Measurements from ENCODE around the gene PDE7B. TPM values are rescaled to one million over a fixed set of nuclear protein-coding genes. Genes with fewer than 3 reads are reported as not detected.

PDE7B gene
- total and polyA plus RNA-seq, 9 of the 15 experiments (the other 6 are each of a cell fraction or from before 2014, with no cell fraction given) = 0.01 TPM; not detected in 8

GRCh38 chr6:135883045-135883444, 31.5 kb downstream of the PDE7B start:
- no peak overlapping the region for H3K9ac ChIP-seq (ENCODE audit: insufficient read depth in 1 of 2, low read depth in 2 of 2, low read length in 2 of 2)
- no TSS peak for BruUV-seq (replicated peaks)
- H2AFZ ChIP-seq (ENCODE audit: low read depth, low read length) = no peak overlapping the region
- intact Hi-C loops (cut with micrococcal nuclease) (no loop called here), in situ Hi-C loops (cut with MboI) (no loop called here)
- ChIA-PET POLR2A (no interaction called here), CTCF (ENCODE audit: low intra/inter-chr PET ratio) (interaction anchor here (0.7 kb wide), 1 partner anchor 1736 kb away, joined by 3 read pairs; no protein-coding TSS in a partner anchor)
- no peaks in the 10 kb centered on the region; a peak in 1 of 5 replicates for H3K27me3 ChIP-seq (ENCODE audit: control insufficient read depth in 2 of 2, insufficient read depth in 2 of 2, low read length in 2 of 2)
- no peak for DNase-seq (ENCODE audit: extremely low read depth in 1 of 4, low spot score in 3 of 4)
- H3K4me1 ChIP-seq (replicated peaks in 1 of 2; ENCODE audit: control insufficient read depth in 2 of 2, insufficient read depth in 2 of 2, low read length in 2 of 2) = no peaks in the 10 kb centered on the region
- H4K20me1 ChIP-seq (replicated peaks; ENCODE audit: control insufficient read depth, insufficient read depth, low read length) = no peaks in the 10 kb centered on the region
- no peak for FAIRE-seq
- H3K9me1 ChIP-seq (ENCODE audit: control insufficient read depth, insufficient read depth, low read length) = no peaks in the 10 kb centered on the region
- H3K9me3 ChIP-seq (replicated peaks; ENCODE audit: control insufficient read depth, insufficient read depth, low read depth, low read length) = no peaks in the 10 kb centered on the region
- 3% methylated on average over 2 of the region's 2 CpGs for WGBS (ENCODE audit: insufficient coverage, low coverage, missing lambda C conversion rate)
- no peaks in the 10 kb centered on the region for H3K36me3 ChIP-seq (ENCODE audit: control insufficient read depth, insufficient read depth, low read length)
- no peaks in the 10 kb centered on the region for H3K79me2 ChIP-seq (ENCODE audit: control insufficient read depth, insufficient read depth, low read length)
- TF ChIP-seq PCBP2 (IDR thresholded peaks at IDR 0.05; ENCODE audit: low read depth, low read length, poor library complexity, severe bottlenecking) = no peak
- TF ChIP-seq RNF2 (IDR thresholded peaks at IDR 0.05) = no peak
- TF ChIP-seq NR4A1 (CRISPR knock-in tag; IDR thresholded peaks at IDR 0.05) = no peak
- no peak for TF ChIP-seq NR4A1 (tag; IDR thresholded peaks at IDR 0.05)
- no peak for TF ChIP-seq MCM7 (IDR thresholded peaks at IDR 0.05)
- TF ChIP-seq CHD2 (IDR thresholded peaks at IDR 0.05; ENCODE audit: low read depth, low read length) = no peak
- no peak for TF ChIP-seq SMAD1 (IDR thresholded peaks at IDR 0.05; ENCODE audit: low read depth, low read length, partially characterized antibody)
- TF ChIP-seq MTA2 (IDR thresholded peaks at IDR 0.05; ENCODE audit: low read depth) = no peak
- TF ChIP-seq ZNF316 (IDR thresholded peaks at IDR 0.05) = no peak
- TF ChIP-seq, protein P1, sequence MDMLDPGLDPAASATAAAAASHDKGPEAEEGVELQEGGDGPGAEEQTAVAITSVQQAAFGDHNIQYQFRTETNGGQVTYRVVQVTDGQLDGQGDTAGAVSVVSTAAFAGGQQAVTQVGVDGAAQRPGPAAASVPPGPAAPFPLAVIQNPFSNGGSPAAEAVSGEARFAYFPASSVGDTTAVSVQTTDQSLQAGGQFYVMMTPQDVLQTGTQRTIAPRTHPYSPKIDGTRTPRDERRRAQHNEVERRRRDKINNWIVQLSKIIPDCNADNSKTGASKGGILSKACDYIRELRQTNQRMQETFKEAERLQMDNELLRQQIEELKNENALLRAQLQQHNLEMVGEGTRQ (CRISPR knock-in tag; IDR thresholded peaks at IDR 0.05) = no peak
- TF ChIP-seq, protein P2, sequence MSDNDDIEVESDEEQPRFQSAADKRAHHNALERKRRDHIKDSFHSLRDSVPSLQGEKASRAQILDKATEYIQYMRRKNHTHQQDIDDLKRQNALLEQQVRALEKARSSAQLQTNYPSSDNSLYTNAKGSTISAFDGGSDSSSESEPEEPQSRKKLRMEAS (CRISPR knock-in tag; IDR thresholded peaks at IDR 0.05) = no peak
- no peak for TF ChIP-seq RB1 (IDR thresholded peaks at IDR 0.05; ENCODE audit: low read depth)
- TF ChIP-seq KLF16 (IDR thresholded peaks at IDR 0.05) = no peak
- no peak for TF ChIP-seq EGR1 (conservative IDR thresholded peaks at IDR 0.05)
- TF ChIP-seq E2F6 (IDR thresholded peaks at IDR 0.05; ENCODE audit: borderline replicate concordance in 1 of 2, extremely low read depth in 1 of 2, insufficient read depth in 1 of 2, insufficient read length in 1 of 2, low read depth in 1 of 2, low read length in 1 of 2, poor library complexity in 1 of 2, severe bottlenecking in 1 of 2) = no peak
- no peak for TF ChIP-seq HNRNPK (IDR thresholded peaks at IDR 0.05; ENCODE audit: low read depth, low read length, poor library complexity, severe bottlenecking)
- no peak for TF ChIP-seq TEAD4 (IDR thresholded peaks at IDR 0.05; ENCODE audit: low read length)
- no peak for TF ChIP-seq TEAD4 (CRISPR knock-in tag; IDR thresholded peaks at IDR 0.05; ENCODE audit: borderline replicate concordance)
- no peak for TF ChIP-seq ZBTB8A (IDR thresholded peaks at IDR 0.05; ENCODE audit: partially characterized antibody)
- no peak for TF ChIP-seq ZSCAN32 (CRISPR knock-in tag; IDR thresholded peaks at IDR 0.05)
- no peak for ATAC-seq
- H3K4me2 ChIP-seq (ENCODE audit: insufficient read depth, low read length) = no peak overlapping the region
- no peak overlapping the region for H3K27ac ChIP-seq (ENCODE audit: extremely low read depth, low read depth, low read length)
- no peak overlapping the region for H3K4me3 ChIP-seq
